Neuronal stem cell (in vitro differentiated cells): ENCODE data around the gene CCDC70.

Experiments used
- DNase-seq: peaks from one replicate; pipeline ENCODE4 v3.0.0-alpha.2; 2013; ENCODE audit warnings: low spot score
- H2AFZ ChIP-seq: one replicate; pipeline ENCODE4 v1.6.1; 2013; ENCODE audit warnings: mild to moderate bottlenecking, low read length, inconsistent platforms
- H2AK5ac ChIP-seq: 2 replicates; pipeline ENCODE4 v1.6.1; 2013; ENCODE audit warnings: low read depth, mild to moderate bottlenecking, inconsistent platforms, low read length, moderate library complexity, mixed read lengths
- H2BK120ac ChIP-seq: 2 replicates; pipeline ENCODE4 v1.6.1; 2013; ENCODE audit warnings: low read depth, mild to moderate bottlenecking, inconsistent platforms, low read length, moderate library complexity, mixed read lengths
- H2BK12ac ChIP-seq: one replicate; pipeline ENCODE4 v1.6.1; 2013; ENCODE audit warnings: low read length, inconsistent platforms
- H2BK15ac ChIP-seq: 2 replicates; pipeline ENCODE4 v1.6.1; 2013; ENCODE audit warnings: mild to moderate bottlenecking, low read length, inconsistent platforms, mixed read lengths
- H2BK5ac ChIP-seq: one replicate; pipeline ENCODE4 v1.6.1; 2013; ENCODE audit warnings: inconsistent platforms, mild to moderate bottlenecking, low read length, moderate library complexity
- H3K14ac ChIP-seq: one replicate; pipeline ENCODE4 v1.6.1; 2013; ENCODE audit warnings: low read length, inconsistent platforms
- H3K18ac ChIP-seq: 2 replicates; pipeline ENCODE4 v1.6.1; 2013; ENCODE audit warnings: low read length, inconsistent platforms
- H3K23ac ChIP-seq: 2 replicates; pipeline ENCODE4 v1.6.1; 2013; ENCODE audit warnings: low read depth, mild to moderate bottlenecking, mixed read lengths, low read length, inconsistent platforms; ENCODE audit not compliant: poor library complexity
- H3K27ac ChIP-seq: replicated peaks from 3 replicates; pipeline ENCODE4 v1.5.1; 2013; ENCODE audit warnings: low read length, inconsistent platforms
- H3K27me3 ChIP-seq, 3 experiments: 2 replicates each; pipeline ENCODE4 v1.6.1; 2013; ENCODE audit warnings: low read length in 3 of 3, mild to moderate bottlenecking in 2 of 3, inconsistent platforms in 1 of 3, low read depth in 1 of 3, mixed read lengths in 1 of 3, moderate library complexity in 1 of 3; ENCODE audit not compliant: control insufficient read depth in 3 of 3, insufficient read depth in 3 of 3
- H3K36me3 ChIP-seq, 2 donors: replicated peaks in 1 of 2; 2 replicates each; pipeline ENCODE4 v1.6.1; 2013; ENCODE audit warnings: low read length in 2 of 2; ENCODE audit not compliant: control insufficient read depth in 2 of 2, insufficient read depth in 2 of 2
- H3K4ac ChIP-seq: 2 replicates; pipeline ENCODE4 v1.6.1; 2013; ENCODE audit warnings: inconsistent platforms, mild to moderate bottlenecking, low read length, moderate library complexity
- H3K4me1 ChIP-seq, 2 donors: 1 replicate in 1 of 2; 2 replicates in 1 of 2; pipeline ENCODE4 v1.6.1; 2013; ENCODE audit warnings: low read length in 2 of 2, low read depth in 1 of 2; ENCODE audit not compliant: control insufficient read depth in 2 of 2, insufficient read depth in 1 of 2
- H3K4me2 ChIP-seq: one replicate; pipeline ENCODE4 v1.6.1; 2013; ENCODE audit warnings: mild to moderate bottlenecking, low read length, inconsistent platforms; ENCODE audit not compliant: insufficient read depth, poor library complexity, severe bottlenecking
- H3K4me3 ChIP-seq, 2 donors: 2 replicates each; pipeline ENCODE4 v1.5.1; 2013; ENCODE audit warnings: low read length in 2 of 2, mild to moderate bottlenecking in 2 of 2, inconsistent platforms in 1 of 2, moderate library complexity in 1 of 2
- H3K79me1 ChIP-seq: one replicate; pipeline ENCODE4 v1.6.1; 2013; ENCODE audit warnings: low read depth, mild to moderate bottlenecking, inconsistent platforms, low read length, moderate library complexity
- H3K9ac ChIP-seq: one replicate; pipeline ENCODE4 v1.6.1; 2013; ENCODE audit warnings: mild to moderate bottlenecking, low read depth, low read length, inconsistent platforms; ENCODE audit not compliant: poor library complexity
- H3K9me3 ChIP-seq, 2 donors: replicated peaks in 1 of 2; 2 replicates each; pipeline versions ENCODE3 to v1.6.1; 2013; ENCODE audit warnings: low read length in 2 of 2, mild to moderate bottlenecking in 2 of 2, inconsistent platforms in 1 of 2, low read depth in 1 of 2, mixed read lengths in 1 of 2, moderate library complexity in 1 of 2; ENCODE audit not compliant: control insufficient read depth in 2 of 2, insufficient read depth in 1 of 2
- H4K8ac ChIP-seq: one replicate; pipeline ENCODE4 v1.6.1; 2013; ENCODE audit warnings: low read depth, mild to moderate bottlenecking, inconsistent platforms, low read length, moderate library complexity
- H4K91ac ChIP-seq: one replicate; pipeline ENCODE4 v1.6.1; 2013; ENCODE audit warnings: low read length, low read depth, mild to moderate bottlenecking, inconsistent platforms; ENCODE audit not compliant: poor library complexity
- WGBS, 2 donors: extraction: QIAGEN DNeasy Blood & Tissue Kit; methylation state at CpG; one replicate each; pipeline ENCODE4 v1.1.7; 2013; ENCODE audit warnings: missing lambda C conversion rate in 2 of 2, mixed read lengths in 1 of 2; ENCODE audit not compliant: insufficient read length in 2 of 2, insufficient replicate concordance in 1 of 2; ENCODE audit errors: extremely low coverage in 2 of 2; 5-methylcytosine and 5-hydroxymethylcytosine counted together

The CCDC70 gene

DNA sequence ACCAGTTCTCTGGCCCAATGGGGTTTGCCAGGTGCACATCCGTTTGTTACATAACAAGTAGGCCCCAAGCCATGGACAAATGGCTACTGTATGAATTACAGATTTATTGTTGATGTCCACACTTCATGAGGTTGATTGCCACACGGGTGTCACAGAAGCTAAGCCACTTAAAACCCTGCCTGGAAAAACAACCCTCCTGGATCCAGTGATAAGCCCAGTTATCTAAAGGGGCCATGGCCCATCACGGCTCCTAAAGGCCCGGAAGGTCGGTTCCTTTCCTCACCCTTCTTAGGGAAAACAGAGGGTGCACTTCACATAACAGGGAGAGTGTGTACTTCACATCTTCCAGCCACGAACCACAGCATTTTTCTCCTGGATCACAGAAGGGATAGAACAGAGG, 20.9 kb upstream of the CCDC70 start:
- Histone ChIP-seq H3K9me3 (no peaks in the 10 kb centered on the region), H2BK15ac (no peak overlapping the region), H3K36me3 (no peaks in the 10 kb centered on the region), H4K91ac (no peak overlapping the region), H2AFZ (no peak overlapping the region), H3K4me3 (no peak overlapping the region), H3K27me3 (peaks cover 0 to 18% (median 0%) of the 10 kb centered on the region in 3 experiments), H2BK120ac (no peak overlapping the region), H2BK5ac (no peak overlapping the region), H3K4ac (no peak overlapping the region), H3K9ac (no peak overlapping the region), H3K14ac (no peak overlapping the region), H3K27ac (peak overlapping the region; percentile 12), H2AK5ac (no peak overlapping the region), H3K4me2 (no peak overlapping the region), H3K23ac (no peak overlapping the region), H3K4me1 (peaks cover 0 to 4% of the 10 kb centered on the region in 2 donors), H3K79me1 (no peaks in the 10 kb centered on the region), H2BK12ac (no peak overlapping the region), H4K8ac (no peak overlapping the region), H3K18ac (no peak overlapping the region)
- DNase-seq, result no peak
- WGBS, 2 donors, result no CpG with 5 or more reads among the region's 6 CpGs

DNA sequence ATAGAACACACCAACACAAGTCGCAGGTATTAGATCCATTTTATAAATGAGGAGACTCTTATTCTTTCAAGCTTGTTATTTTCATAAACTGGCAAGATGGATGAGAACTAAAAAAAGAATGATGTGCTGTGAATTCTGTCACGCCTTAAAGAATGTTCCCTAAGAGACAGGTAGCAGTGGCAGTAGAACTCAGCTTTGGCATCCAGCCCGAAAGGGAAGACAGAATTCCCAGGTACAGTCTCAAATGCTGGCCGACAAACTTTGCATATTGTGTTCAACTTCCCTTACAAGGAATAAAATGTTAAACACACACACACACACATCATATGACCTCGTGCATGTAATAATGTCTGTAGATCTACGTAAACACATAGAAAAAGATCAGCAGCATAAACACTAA, 20.0 kb upstream of the CCDC70 start:
- no peak overlapping the region for H3K4me3 ChIP-seq

DNA sequence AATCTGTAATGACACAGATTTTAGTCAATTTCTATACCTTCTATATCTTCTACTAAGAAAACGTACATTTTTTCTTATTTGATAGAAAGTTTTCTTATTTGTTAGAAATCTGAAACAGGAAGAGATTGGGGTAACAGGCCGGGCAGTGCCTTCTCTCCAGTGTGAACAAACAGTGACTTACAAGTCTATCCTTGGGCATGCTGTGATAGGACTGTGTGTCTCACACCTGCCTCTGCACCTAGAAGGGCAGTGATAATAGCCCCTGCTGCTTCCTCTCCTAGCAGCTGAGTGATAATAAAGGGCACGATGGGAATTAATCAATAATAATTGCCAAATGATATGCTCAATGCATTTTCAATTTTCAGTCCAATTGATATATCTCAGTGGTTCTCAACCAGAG, 18.2 kb upstream of the CCDC70 start:
- WGBS, 2 donors, result no CpG with 5 or more reads among the region's 3 CpGs
- H3K4me2 ChIP-seq, result no peak overlapping the region
- H3K23ac ChIP-seq, result no peak overlapping the region
- H4K91ac ChIP-seq, result no peak overlapping the region
- H3K9me3 ChIP-seq, result peaks cover 4 to 8% of the 10 kb centered on the region in 2 donors
- H2AFZ ChIP-seq, result no peak overlapping the region
- H2BK120ac ChIP-seq, result no peak overlapping the region
- H3K18ac ChIP-seq, result no peak overlapping the region
- no peak overlapping the region for H3K27ac ChIP-seq
- H2BK15ac ChIP-seq, result no peak overlapping the region
- H3K27me3 ChIP-seq, result peaks cover 0 to 13% (median 0%) of the 10 kb centered on the region in 3 experiments
- DNase-seq, result no peak
- no peak overlapping the region for H2AK5ac ChIP-seq
- peaks cover 0 to 4% of the 10 kb centered on the region in 2 donors for H3K4me1 ChIP-seq
- H3K4me3 ChIP-seq, result no peak overlapping the region
- H3K36me3 ChIP-seq, result no peaks in the 10 kb centered on the region
- no peak overlapping the region for H3K14ac ChIP-seq
- no peaks in the 10 kb centered on the region for H3K79me1 ChIP-seq
- H3K9ac ChIP-seq, result no peak overlapping the region
- no peak overlapping the region for H3K4ac ChIP-seq
- no peak overlapping the region for H4K8ac ChIP-seq
- H2BK5ac ChIP-seq, result no peak overlapping the region
- no peak overlapping the region for H2BK12ac ChIP-seq

More for the DNA sequence above, 20.0 kb upstream of the CCDC70 start:
- H3K27me3 ChIP-seq, result peaks cover 0 to 18% (median 0%) of the 10 kb centered on the region in 3 experiments
- H3K79me1 ChIP-seq, result no peaks in the 10 kb centered on the region
- no peak overlapping the region for H2BK15ac ChIP-seq
- H2AK5ac ChIP-seq, result no peak overlapping the region
- no peak overlapping the region for H2BK120ac ChIP-seq
- H2BK12ac ChIP-seq, result no peak overlapping the region
- no CpG with 5 or more reads among the region's 6 CpGs for WGBS, 2 donors
- no peak overlapping the region for H3K4me2 ChIP-seq
- no peak overlapping the region for H3K18ac ChIP-seq
- H3K23ac ChIP-seq, result no peak overlapping the region
- no peak overlapping the region for H4K91ac ChIP-seq
- no peak overlapping the region for H3K14ac ChIP-seq
- peaks cover 0 to 4% of the 10 kb centered on the region in 2 donors for H3K4me1 ChIP-seq
- H3K9ac ChIP-seq, result no peak overlapping the region
- no peak overlapping the region for H4K8ac ChIP-seq
- H3K27ac ChIP-seq, result no peak overlapping the region
- no peak for DNase-seq
- no peaks in the 10 kb centered on the region for H3K9me3 ChIP-seq
- H3K36me3 ChIP-seq, result no peaks in the 10 kb centered on the region
- H2AFZ ChIP-seq, result no peak overlapping the region
- H3K4ac ChIP-seq, result no peak overlapping the region
- no peak overlapping the region for H2BK5ac ChIP-seq

DNA sequence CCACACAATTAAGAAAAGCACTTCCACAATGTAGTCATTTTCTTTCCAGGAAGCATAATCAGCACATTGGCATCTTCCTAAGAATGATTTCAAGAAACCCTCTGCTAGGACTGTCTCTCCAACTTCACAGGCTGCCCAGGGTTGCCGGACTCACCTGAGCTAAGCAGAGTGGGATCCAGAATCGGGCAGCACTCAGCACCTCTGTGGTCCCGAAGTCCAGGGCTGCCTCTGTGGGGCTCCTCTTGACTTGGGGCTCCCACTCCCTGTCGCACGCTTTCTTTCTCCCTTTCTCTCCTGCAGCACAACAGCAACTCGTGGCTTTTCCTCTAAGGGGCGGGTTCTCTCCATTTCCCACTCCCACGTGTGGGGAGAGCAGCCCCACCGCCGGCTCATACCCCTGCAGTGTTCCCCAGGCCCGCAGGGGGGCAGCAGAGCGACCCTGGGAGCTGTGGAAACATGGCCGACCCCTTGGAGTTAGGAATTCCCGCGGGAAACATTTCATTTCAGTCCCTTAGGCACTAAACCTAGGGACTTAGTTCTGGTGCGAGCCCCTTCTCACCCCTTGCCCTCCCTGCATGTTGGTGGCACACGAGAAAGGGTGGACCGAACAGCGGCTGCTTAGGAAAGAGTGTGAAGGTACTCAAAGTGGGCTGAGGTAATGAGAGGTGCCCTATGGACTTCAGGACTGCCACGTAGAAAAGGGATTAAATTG, 16.8 kb upstream of the CCDC70 start, which contains the start of gene TMEM272:
Gene TMEM272 (minus strand): TSS at position 316 of the 712 bp plus-strand sequence. CDS start 6,647 bp downstream, outside the sequence.
- Histone ChIP-seq H4K91ac (no peak within 1 kb of the TSS), H3K36me3 (no peaks in the 10 kb centered on the region), H3K18ac (no peak within 1 kb of the TSS), H2AK5ac (no peak within 1 kb of the TSS), H3K4me2 (no peak within 1 kb of the TSS), H2BK15ac (no peak within 1 kb of the TSS), H3K27ac (no peak within 1 kb of the TSS), H3K9ac (no peak within 1 kb of the TSS), H2AFZ (peak within 1 kb of the TSS; percentile 95), H3K4me3 (no peak within 1 kb of the TSS), H4K8ac (no peak within 1 kb of the TSS), H3K79me1 (no peaks in the 10 kb centered on the region), H3K4ac (no peak within 1 kb of the TSS), H3K14ac (no peak within 1 kb of the TSS), H3K23ac (no peak within 1 kb of the TSS), H3K9me3 (peaks cover 4 to 8% of the 10 kb centered on the region in 2 donors), H2BK5ac (no peak within 1 kb of the TSS), H2BK12ac (no peak within 1 kb of the TSS), H2BK120ac (no peak within 1 kb of the TSS), H3K27me3 (peaks cover 0 to 13% (median 0%) of the 10 kb centered on the region in 3 experiments), H3K4me1 (peaks cover 0 to 4% of the 10 kb centered on the region in 2 donors)
- peak; percentile 37 for DNase-seq
- WGBS, 2 donors, result no CpG with 5 or more reads among the region's 20 CpGs
